Liver (tissue), 9 donors: ENCODE data around the gene CLTC. TPM values are rescaled to one million over a fixed set of nuclear protein-coding genes. Genes with fewer than 3 reads are reported as not detected.

Source experiments
- DNase-seq: peaks from one replicate; pipeline ENCODE4 v3.0.0-alpha.2; 2017; ENCODE audit warnings: low spot score
- H3K27ac ChIP-seq, 2 donors: one replicate each; pipeline ENCODE4 v1.7.0; 2013; ENCODE audit warnings: inconsistent platforms in 2 of 2, low read length in 2 of 2, control low read depth in 1 of 2, low read depth in 1 of 2, mild to moderate bottlenecking in 1 of 2
- H3K27me3 ChIP-seq, 4 donors: one replicate each; pipeline versions ENCODE4 v1.6.1 to v1.7.0; 2013; ENCODE audit warnings: low read length in 3 of 4, inconsistent platforms in 1 of 4, mild to moderate bottlenecking in 1 of 4, moderate library complexity in 1 of 4; ENCODE audit not compliant: control insufficient read depth in 4 of 4, insufficient read depth in 4 of 4
- H3K36me3 ChIP-seq, 4 donors: one replicate each; pipeline versions ENCODE4 v1.6.1 to v1.7.0; 2013; ENCODE audit warnings: low read length in 3 of 4, mild to moderate bottlenecking in 3 of 4, low read depth in 1 of 4, moderate library complexity in 1 of 4; ENCODE audit not compliant: control insufficient read depth in 4 of 4, insufficient read depth in 3 of 4
- H3K4me1 ChIP-seq, 4 donors: one replicate each; pipeline versions ENCODE4 v1.6.1 to v1.7.0; 2013; ENCODE audit warnings: low read length in 3 of 4, mild to moderate bottlenecking in 3 of 4, moderate library complexity in 1 of 4; ENCODE audit not compliant: control insufficient read depth in 4 of 4, insufficient read depth in 4 of 4
- H3K4me3 ChIP-seq, 3 donors: one replicate each; pipeline versions ENCODE4 v1.6.1 to v1.7.0; 2013; ENCODE audit warnings: low read length in 3 of 3, control low read depth in 1 of 3, low read depth in 1 of 3, mild to moderate bottlenecking in 1 of 3
- H3K9ac ChIP-seq, 2 donors: one replicate each; pipeline ENCODE4 v1.7.0; 2013; ENCODE audit warnings: low read length in 2 of 2, mild to moderate bottlenecking in 2 of 2, moderate library complexity in 2 of 2, control low read depth in 1 of 2, low read depth in 1 of 2
- H3K9me3 ChIP-seq, 4 donors: one replicate each; pipeline versions ENCODE4 v1.6.1 to v1.7.0; 2013; ENCODE audit warnings: low read length in 3 of 4; ENCODE audit not compliant: control insufficient read depth in 4 of 4
- FOXA1 ChIP-seq: IDR thresholded peaks from 2 replicates; pipeline ENCODE4 v1.6.1; 2016; ENCODE audit warnings: antibody characterized with exemption
- GABPA ChIP-seq, 2 donors: IDR thresholded peaks in 1 of 2; conservative IDR thresholded peaks in 1 of 2; 2 replicates each; pipeline ENCODE4 v1.6.1; 2016; ENCODE audit warnings: antibody characterized with exemption in 2 of 2, mild to moderate bottlenecking in 1 of 2, moderate library complexity in 1 of 2
- MAX ChIP-seq: IDR thresholded peaks from 2 replicates; pipeline ENCODE4 v1.6.1; 2016; ENCODE audit warnings: antibody characterized with exemption
- NR2F2 ChIP-seq: IDR thresholded peaks from 2 replicates; pipeline ENCODE4 v1.6.1; 2016; ENCODE audit warnings: antibody characterized with exemption
- SP1 ChIP-seq: IDR thresholded peaks from 2 replicates; pipeline ENCODE4 v1.6.1; 2018; ENCODE audit warnings: antibody characterized with exemption, mild to moderate bottlenecking
- TAF1 ChIP-seq: conservative IDR thresholded peaks from 2 replicates; pipeline ENCODE4 v1.6.1; 2016; ENCODE audit warnings: antibody characterized with exemption, mild to moderate bottlenecking
- YY1 ChIP-seq: IDR thresholded peaks from 2 replicates; pipeline ENCODE4 v1.6.1; 2016; ENCODE audit warnings: antibody characterized with exemption, mild to moderate bottlenecking
- ZBTB33 ChIP-seq: IDR thresholded peaks from 2 replicates; pipeline ENCODE4 v1.6.1; 2016; ENCODE audit warnings: antibody characterized with exemption
- WGBS: extraction: QIAGEN DNeasy Blood & Tissue Kit; methylation state at CpG from one replicate; pipeline ENCODE4 v1.1.7; 2013; 5-methylcytosine and 5-hydroxymethylcytosine counted together
- polyA plus RNA-seq, 2 donors: library from polyadenylated mRNA; stranded (reverse) in 1 of 2; unstranded in 1 of 2; fragments of 200-250 nt in 1 of 2; fragments of >200 nt in 1 of 2; fragmentation: Nextera tagmentation in 1 of 2; extraction: Ambion mirVana in 1 of 2; gene quantifications; one replicate each; pipeline versions ENCODE4 v1.2.1 to v1.2.3, GENCODE V29; 2013 to 2015
- total RNA-seq, 2 donors: library from RNA; depleted of rRNA; stranded (reverse); fragments of >200 nt; gene quantifications; one replicate each; pipeline ENCODE4 v1.2.3, GENCODE V29; 2014
- TF ChIP-seq, protein P1 (sequence below): IDR thresholded peaks from 2 replicates; pipeline ENCODE4 v1.6.1; 2016; ENCODE audit warnings: antibody characterized with exemption
- TF ChIP-seq, protein P2 (sequence below): fragments of 150-350 bp; IDR thresholded peaks from 2 replicates; pipeline ENCODE4 v1.5.1; 2017; ENCODE audit warnings: improper control_type of control experiment, low read depth, low read length; ENCODE audit not compliant: missing input control
- TF ChIP-seq, protein P3 (sequence below): IDR thresholded peaks from 2 replicates; pipeline ENCODE4 v1.6.1; 2016; ENCODE audit warnings: antibody characterized with exemption, mild to moderate bottlenecking
- donor health status: healthy.
- donor health status: healthy.
- donor health status: healthy.
- donor health status: healthy.
- donor health status: healthy.

CLTC gene
- total and polyA plus RNA-seq, 4 donors, result 59.9 to 282 (median 172) TPM

GRCh38 chr17:59633658-59634359, 14.1 kb downstream of the CLTC start:
- Histone ChIP-seq H3K9ac (no peak overlapping the region), H3K9me3 (no peaks in the 10 kb centered on the region), H3K4me1 (peaks cover 5 to 22% (median 13%) of the 10 kb centered on the region in 4 donors), H3K27me3 (no peaks in the 10 kb centered on the region), H3K4me3 (no peak overlapping the region), H3K36me3 (peaks cover 0 to 4% (median 0%) of the 10 kb centered on the region in 4 donors), H3K27ac (no peak overlapping the region)
- WGBS, result 92% methylated on average over 5 of the region's 5 CpGs
- TF ChIP-seq GABPA (IDR thresholded peaks at IDR 0.05 in 1 of 2, conservative IDR thresholded peaks at IDR 0.05 in 1 of 2), result no peak
- no peak for TF ChIP-seq TAF1
- TF ChIP-seq, protein P1, sequence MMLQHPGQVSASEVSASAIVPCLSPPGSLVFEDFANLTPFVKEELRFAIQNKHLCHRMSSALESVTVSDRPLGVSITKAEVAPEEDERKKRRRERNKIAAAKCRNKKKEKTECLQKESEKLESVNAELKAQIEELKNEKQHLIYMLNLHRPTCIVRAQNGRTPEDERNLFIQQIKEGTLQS, result no peak
- no peak for TF ChIP-seq SP1
- TF ChIP-seq MAX, result no peak
- no peak for TF ChIP-seq YY1
- TF ChIP-seq FOXA1, result no peak
- DNase-seq, result no peak

- H3K36me3 ChIP-seq, result no peaks in the 10 kb centered on the region
- no peaks in the 10 kb centered on the region for H3K27me3 ChIP-seq
- TF ChIP-seq NR2F2, result no peak
- TF ChIP-seq, protein P1, result no peak
- TF ChIP-seq, protein P2, sequence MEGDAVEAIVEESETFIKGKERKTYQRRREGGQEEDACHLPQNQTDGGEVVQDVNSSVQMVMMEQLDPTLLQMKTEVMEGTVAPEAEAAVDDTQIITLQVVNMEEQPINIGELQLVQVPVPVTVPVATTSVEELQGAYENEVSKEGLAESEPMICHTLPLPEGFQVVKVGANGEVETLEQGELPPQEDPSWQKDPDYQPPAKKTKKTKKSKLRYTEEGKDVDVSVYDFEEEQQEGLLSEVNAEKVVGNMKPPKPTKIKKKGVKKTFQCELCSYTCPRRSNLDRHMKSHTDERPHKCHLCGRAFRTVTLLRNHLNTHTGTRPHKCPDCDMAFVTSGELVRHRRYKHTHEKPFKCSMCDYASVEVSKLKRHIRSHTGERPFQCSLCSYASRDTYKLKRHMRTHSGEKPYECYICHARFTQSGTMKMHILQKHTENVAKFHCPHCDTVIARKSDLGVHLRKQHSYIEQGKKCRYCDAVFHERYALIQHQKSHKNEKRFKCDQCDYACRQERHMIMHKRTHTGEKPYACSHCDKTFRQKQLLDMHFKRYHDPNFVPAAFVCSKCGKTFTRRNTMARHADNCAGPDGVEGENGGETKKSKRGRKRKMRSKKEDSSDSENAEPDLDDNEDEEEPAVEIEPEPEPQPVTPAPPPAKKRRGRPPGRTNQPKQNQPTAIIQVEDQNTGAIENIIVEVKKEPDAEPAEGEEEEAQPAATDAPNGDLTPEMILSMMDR, result no peak
- no peak for TF ChIP-seq FOXA1
- TF ChIP-seq ZBTB33, result no peak
- TF ChIP-seq, protein P3, sequence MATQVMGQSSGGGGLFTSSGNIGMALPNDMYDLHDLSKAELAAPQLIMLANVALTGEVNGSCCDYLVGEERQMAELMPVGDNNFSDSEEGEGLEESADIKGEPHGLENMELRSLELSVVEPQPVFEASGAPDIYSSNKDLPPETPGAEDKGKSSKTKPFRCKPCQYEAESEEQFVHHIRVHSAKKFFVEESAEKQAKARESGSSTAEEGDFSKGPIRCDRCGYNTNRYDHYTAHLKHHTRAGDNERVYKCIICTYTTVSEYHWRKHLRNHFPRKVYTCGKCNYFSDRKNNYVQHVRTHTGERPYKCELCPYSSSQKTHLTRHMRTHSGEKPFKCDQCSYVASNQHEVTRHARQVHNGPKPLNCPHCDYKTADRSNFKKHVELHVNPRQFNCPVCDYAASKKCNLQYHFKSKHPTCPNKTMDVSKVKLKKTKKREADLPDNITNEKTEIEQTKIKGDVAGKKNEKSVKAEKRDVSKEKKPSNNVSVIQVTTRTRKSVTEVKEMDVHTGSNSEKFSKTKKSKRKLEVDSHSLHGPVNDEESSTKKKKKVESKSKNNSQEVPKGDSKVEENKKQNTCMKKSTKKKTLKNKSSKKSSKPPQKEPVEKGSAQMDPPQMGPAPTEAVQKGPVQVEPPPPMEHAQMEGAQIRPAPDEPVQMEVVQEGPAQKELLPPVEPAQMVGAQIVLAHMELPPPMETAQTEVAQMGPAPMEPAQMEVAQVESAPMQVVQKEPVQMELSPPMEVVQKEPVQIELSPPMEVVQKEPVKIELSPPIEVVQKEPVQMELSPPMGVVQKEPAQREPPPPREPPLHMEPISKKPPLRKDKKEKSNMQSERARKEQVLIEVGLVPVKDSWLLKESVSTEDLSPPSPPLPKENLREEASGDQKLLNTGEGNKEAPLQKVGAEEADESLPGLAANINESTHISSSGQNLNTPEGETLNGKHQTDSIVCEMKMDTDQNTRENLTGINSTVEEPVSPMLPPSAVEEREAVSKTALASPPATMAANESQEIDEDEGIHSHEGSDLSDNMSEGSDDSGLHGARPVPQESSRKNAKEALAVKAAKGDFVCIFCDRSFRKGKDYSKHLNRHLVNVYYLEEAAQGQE, result no peak
- H3K9ac ChIP-seq, result no peak overlapping the region
- no peak overlapping the region for H3K27ac ChIP-seq
- peaks cover 5 to 22% (median 14%) of the 10 kb centered on the region in 4 donors for H3K4me1 ChIP-seq
- H3K9me3 ChIP-seq, result no peaks in the 10 kb centered on the region
- no peak overlapping the region for H3K4me3 ChIP-seq
- 62% methylated on average over 3 of the region's 3 CpGs for WGBS
- no peak for DNase-seq
Measured at GRCh38 chr17:59634632-59635541, 15.2 kb downstream of the CLTC start.
